ENCODE data around the gene ARAP3. TPM values are rescaled to one million over a fixed set of nuclear protein-coding genes. Genes with fewer than 3 reads are reported as not detected.
A peak's percentile ranks its signal among the peaks of the same experiment; 100 is the strongest.

Gene ARAP3
- total and polyA plus RNA-seq, 2 donors, result 0.71 to 4.2 TPM

GRCh38 chr5:141691867-141692532 lies 10.0 kb upstream of the ARAP3 start:
- WGBS, result 5% methylated on average over 30 of the region's 30 CpGs
- no peaks in the 10 kb centered on the region for H3K36me3 ChIP-seq (ENCODE audit: control insufficient read depth in 2 of 2, insufficient read depth in 2 of 2, low read length in 1 of 2)
- H3K27ac ChIP-seq (ENCODE audit: low read depth in 1 of 2, low read length in 1 of 2), result no peak overlapping the region
- H3K9me3 ChIP-seq (ENCODE audit: control insufficient read depth in 2 of 2, insufficient read depth in 1 of 2, low read length in 1 of 2), result no peaks in the 10 kb centered on the region
- H3K4me3 ChIP-seq (ENCODE audit: low read length in 2 of 2), result no peak overlapping the region
- H3K4me1 ChIP-seq (ENCODE audit: control insufficient read depth in 2 of 2, insufficient read depth in 2 of 2, low read length in 2 of 2), result peaks cover 0 to 8% of the 10 kb centered on the region in 2 donors
- peaks cover 2 to 74% of the 10 kb centered on the region in 2 donors for H3K27me3 ChIP-seq (ENCODE audit: control insufficient read depth in 2 of 2, insufficient read depth in 1 of 2, low read length in 1 of 2)
- DNase-seq (ENCODE audit: low read depth in 6 of 9, low spot score in 9 of 9), result peak; percentile 40 to 79 (median 61)

- Histone ChIP-seq H3K27me3 (ENCODE audit: control insufficient read depth in 2 of 2, insufficient read depth in 1 of 2, low read length in 1 of 2) (peaks cover 0 to 72% of the 10 kb centered on the region in 2 donors), H3K27ac (ENCODE audit: low read depth in 1 of 2, low read length in 1 of 2) (no peak overlapping the region), H3K4me3 (ENCODE audit: low read length in 2 of 2) (no peak overlapping the region), H3K4me1 (ENCODE audit: control insufficient read depth in 2 of 2, insufficient read depth in 2 of 2, low read length in 2 of 2) (peaks cover 0 to 8% of the 10 kb centered on the region in 2 donors), H3K9me3 (ENCODE audit: control insufficient read depth in 2 of 2, insufficient read depth in 1 of 2, low read length in 1 of 2) (no peaks in the 10 kb centered on the region), H3K36me3 (ENCODE audit: control insufficient read depth in 2 of 2, insufficient read depth in 2 of 2, low read length in 1 of 2) (no peaks in the 10 kb centered on the region)
- WGBS, result 78% methylated on average over 9 of the region's 9 CpGs
- no peak for DNase-seq (ENCODE audit: low read depth in 6 of 9, low spot score in 9 of 9)
These were observed 9.3 kb upstream of the ARAP3 start for GRCh38 chr5:141691286-141691866.

- 96% methylated on average over 3 of the region's 3 CpGs for WGBS
- H3K4me3 ChIP-seq (ENCODE audit: low read length in 2 of 2), result no peak overlapping the region
- H3K27ac ChIP-seq (ENCODE audit: low read depth in 1 of 2, low read length in 1 of 2), result no peak overlapping the region
- no peaks in the 10 kb centered on the region for H3K9me3 ChIP-seq (ENCODE audit: control insufficient read depth in 2 of 2, insufficient read depth in 1 of 2, low read length in 1 of 2)
- peaks cover 18 to 73% of the 10 kb centered on the region in 2 donors for H3K27me3 ChIP-seq (ENCODE audit: control insufficient read depth in 2 of 2, insufficient read depth in 1 of 2, low read length in 1 of 2)
- H3K36me3 ChIP-seq (ENCODE audit: control insufficient read depth in 2 of 2, insufficient read depth in 2 of 2, low read length in 1 of 2), result no peaks in the 10 kb centered on the region
- DNase-seq (ENCODE audit: low read depth in 6 of 9, low spot score in 9 of 9), result no peak
- peaks cover 0 to 7% of the 10 kb centered on the region in 2 donors for H3K4me1 ChIP-seq (ENCODE audit: control insufficient read depth in 2 of 2, insufficient read depth in 2 of 2, low read length in 2 of 2)
These were observed 4.8 kb upstream of the ARAP3 start for GRCh38 chr5:141686648-141687416.

GRCh38 chr5:141685591-141685990 lies 3.6 kb upstream of the ARAP3 start:
- H3K36me3 ChIP-seq (ENCODE audit: control insufficient read depth in 2 of 2, insufficient read depth in 2 of 2, low read length in 1 of 2), result no peaks in the 10 kb centered on the region
- H3K4me3 ChIP-seq (ENCODE audit: low read length in 2 of 2), result no peak overlapping the region
- H3K27ac ChIP-seq (ENCODE audit: low read depth in 1 of 2, low read length in 1 of 2), result no peak overlapping the region
- WGBS, result 97% methylated on average over 1 of the region's 1 CpG
- H3K4me1 ChIP-seq (ENCODE audit: control insufficient read depth in 2 of 2, insufficient read depth in 2 of 2, low read length in 2 of 2), result peaks cover 0 to 8% of the 10 kb centered on the region in 2 donors
- no peaks in the 10 kb centered on the region for H3K9me3 ChIP-seq (ENCODE audit: control insufficient read depth in 2 of 2, insufficient read depth in 1 of 2, low read length in 1 of 2)
- H3K27me3 ChIP-seq (ENCODE audit: control insufficient read depth in 2 of 2, insufficient read depth in 1 of 2, low read length in 1 of 2), result peaks cover 29 to 73% of the 10 kb centered on the region in 2 donors
- DNase-seq (ENCODE audit: low read depth in 6 of 9, low spot score in 9 of 9), result no peak

- peaks cover 0 to 8% of the 10 kb centered on the region in 2 donors for H3K4me1 ChIP-seq (ENCODE audit: control insufficient read depth in 2 of 2, insufficient read depth in 2 of 2, low read length in 2 of 2)
- no peak overlapping the region for H3K27ac ChIP-seq (ENCODE audit: low read depth in 1 of 2, low read length in 1 of 2)
- no peaks in the 10 kb centered on the region for H3K36me3 ChIP-seq (ENCODE audit: control insufficient read depth in 2 of 2, insufficient read depth in 2 of 2, low read length in 1 of 2)
- peaks cover 29 to 67% of the 10 kb centered on the region in 2 donors for H3K27me3 ChIP-seq (ENCODE audit: control insufficient read depth in 2 of 2, insufficient read depth in 1 of 2, low read length in 1 of 2)
- H3K4me3 ChIP-seq (ENCODE audit: low read length in 2 of 2), result no peak overlapping the region
- no peaks in the 10 kb centered on the region for H3K9me3 ChIP-seq (ENCODE audit: control insufficient read depth in 2 of 2, insufficient read depth in 1 of 2, low read length in 1 of 2)
- no peak for DNase-seq (ENCODE audit: low read depth in 6 of 9, low spot score in 9 of 9)
These were observed 1.6 kb upstream of the ARAP3 start for GRCh38 chr5:141683596-141684141.

GRCh38 chr5:141681295-141681694 lies 735 bp downstream of the ARAP3 start:
- Histone ChIP-seq H3K4me1 (ENCODE audit: control insufficient read depth in 2 of 2, insufficient read depth in 2 of 2, low read length in 2 of 2) (peaks cover 0 to 8% of the 10 kb centered on the region in 2 donors), H3K36me3 (ENCODE audit: control insufficient read depth in 2 of 2, insufficient read depth in 2 of 2, low read length in 1 of 2) (no peaks in the 10 kb centered on the region), H3K27ac (ENCODE audit: low read depth in 1 of 2, low read length in 1 of 2) (peak overlapping the region in 1 of 2 donors; percentile 32), H3K9me3 (ENCODE audit: control insufficient read depth in 2 of 2, insufficient read depth in 1 of 2, low read length in 1 of 2) (no peaks in the 10 kb centered on the region), H3K27me3 (ENCODE audit: control insufficient read depth in 2 of 2, insufficient read depth in 1 of 2, low read length in 1 of 2) (peaks cover 29 to 64% of the 10 kb centered on the region in 2 donors), H3K4me3 (ENCODE audit: low read length in 2 of 2) (no peak overlapping the region)
- no peak for DNase-seq (ENCODE audit: low read depth in 6 of 9, low spot score in 9 of 9)
- WGBS, result 95% methylated on average over 2 of the region's 2 CpGs

GRCh38 chr5:141680751-141681201 lies 1.3 kb downstream of the ARAP3 start:
- Histone ChIP-seq H3K36me3 (ENCODE audit: control insufficient read depth in 2 of 2, insufficient read depth in 2 of 2, low read length in 1 of 2) (no peaks in the 10 kb centered on the region), H3K4me3 (ENCODE audit: low read length in 2 of 2) (no peak overlapping the region), H3K4me1 (ENCODE audit: control insufficient read depth in 2 of 2, insufficient read depth in 2 of 2, low read length in 2 of 2) (peaks cover 0 to 8% of the 10 kb centered on the region in 2 donors), H3K9me3 (ENCODE audit: control insufficient read depth in 2 of 2, insufficient read depth in 1 of 2, low read length in 1 of 2) (no peaks in the 10 kb centered on the region), H3K27ac (ENCODE audit: low read depth in 1 of 2, low read length in 1 of 2) (no peak overlapping the region), H3K27me3 (ENCODE audit: control insufficient read depth in 2 of 2, insufficient read depth in 1 of 2, low read length in 1 of 2) (peaks cover 27 to 61% of the 10 kb centered on the region in 2 donors)
- WGBS, result 89% methylated on average over 6 of the region's 6 CpGs
- no peak for DNase-seq (ENCODE audit: low read depth in 6 of 9, low spot score in 9 of 9)

GRCh38 chr5:141680178-141680577 lies 1.9 kb downstream of the ARAP3 start:
- H3K9me3 ChIP-seq (ENCODE audit: control insufficient read depth in 2 of 2, insufficient read depth in 1 of 2, low read length in 1 of 2), result no peaks in the 10 kb centered on the region
- H3K36me3 ChIP-seq (ENCODE audit: control insufficient read depth in 2 of 2, insufficient read depth in 2 of 2, low read length in 1 of 2), result no peaks in the 10 kb centered on the region
- H3K4me1 ChIP-seq (ENCODE audit: control insufficient read depth in 2 of 2, insufficient read depth in 2 of 2, low read length in 2 of 2), result peaks cover 0 to 8% of the 10 kb centered on the region in 2 donors
- H3K27ac ChIP-seq (ENCODE audit: low read depth in 1 of 2, low read length in 1 of 2), result no peak overlapping the region
- no peak overlapping the region for H3K4me3 ChIP-seq (ENCODE audit: low read length in 2 of 2)
- no peak for DNase-seq (ENCODE audit: low read depth in 6 of 9, low spot score in 9 of 9)
- peaks cover 25 to 60% of the 10 kb centered on the region in 2 donors for H3K27me3 ChIP-seq (ENCODE audit: control insufficient read depth in 2 of 2, insufficient read depth in 1 of 2, low read length in 1 of 2)
- 94% methylated on average over 16 of the region's 16 CpGs for WGBS

- H3K27me3 ChIP-seq (ENCODE audit: control insufficient read depth in 2 of 2, insufficient read depth in 1 of 2, low read length in 1 of 2), result peaks cover 13 to 34% of the 10 kb centered on the region in 2 donors
- peaks cover 0 to 4% of the 10 kb centered on the region in 2 donors for H3K4me1 ChIP-seq (ENCODE audit: control insufficient read depth in 2 of 2, insufficient read depth in 2 of 2, low read length in 2 of 2)
- H3K4me3 ChIP-seq (ENCODE audit: low read length in 2 of 2), result no peak overlapping the region
- no peaks in the 10 kb centered on the region for H3K36me3 ChIP-seq (ENCODE audit: control insufficient read depth in 2 of 2, insufficient read depth in 2 of 2, low read length in 1 of 2)
- DNase-seq (ENCODE audit: low read depth in 6 of 9, low spot score in 9 of 9), result peak in 1 of 9 donors; percentile 15
- no peaks in the 10 kb centered on the region for H3K9me3 ChIP-seq (ENCODE audit: control insufficient read depth in 2 of 2, insufficient read depth in 1 of 2, low read length in 1 of 2)
- no peak overlapping the region for H3K27ac ChIP-seq (ENCODE audit: low read depth in 1 of 2, low read length in 1 of 2)
These were observed 4.6 kb downstream of the ARAP3 start for GRCh38 chr5:141677415-141677814.

Data from thymus (tissue), 11 donors.